Middle frontal gyrus (tissue), 1 donor: Measurements from ENCODE around the gene FAM83E.
"Not testable (repeated sequence)": the region's sequence is repeated elsewhere in the genome, so short reads cannot be mapped to it uniquely, and the experiment has no call there.

ENCODE experiments used
- DNase-seq: peaks from one replicate; pipeline ENCODE4 v3.0.0-alpha.2; 2015; ENCODE audit warnings: low spot score; ENCODE audit errors: extremely low spot score

The FAM83E gene

GRCh38 chr19:48641850-48642249 lies 27.0 kb upstream of the FAM83E start:
- no peak for DNase-seq

- no peak for DNase-seq
Observed at GRCh38 chr19:48639483-48640375, 24.9 kb upstream of the FAM83E start.

- no peak for DNase-seq
Observed at GRCh38 chr19:48638831-48639381, 24.0 kb upstream of the FAM83E start.

GRCh38 chr19:48637948-48638830 lies 23.3 kb upstream of the FAM83E start:
- peak; percentile 61 for DNase-seq

GRCh38 chr19:48637449-48637947 lies 22.6 kb upstream of the FAM83E start:
- peak; percentile 99 for DNase-seq

GRCh38 chr19:48636859-48637448 lies 22.1 kb upstream of the FAM83E start, which contains the start of gene DBP:
Gene DBP (minus strand): TSS chr19:48637379. CDS start chr19:48636994, 385 bp downstream.
- no peak for DNase-seq

- DNase-seq = no peak
Observed at GRCh38 chr19:48635966-48636858, 21.3 kb upstream of the FAM83E start.

- no peak for DNase-seq
Observed at GRCh38 chr19:48635263-48635965, 20.5 kb upstream of the FAM83E start.

GRCh38 chr19:48634424-48635262 lies 19.8 kb upstream of the FAM83E start:
- peak; percentile 87 for DNase-seq

GRCh38 chr19:48634036-48634342 lies 19.1 kb upstream of the FAM83E start:
- no peak for DNase-seq

GRCh38 chr19:48633148-48634035 lies 18.5 kb upstream of the FAM83E start:
- no peak for DNase-seq

- no peak for DNase-seq
Observed at GRCh38 chr19:48632692-48633147, 17.8 kb upstream of the FAM83E start.

- DNase-seq = not testable (repeated sequence)
Observed at GRCh38 chr19:48632286-48632685, 17.4 kb upstream of the FAM83E start.

GRCh38 chr19:48631225-48631624 lies 16.3 kb upstream of the FAM83E start:
- no peak for DNase-seq

- no peak for DNase-seq
Observed at GRCh38 chr19:48630296-48631063, 15.6 kb upstream of the FAM83E start.

GRCh38 chr19:48629599-48630295 lies 14.9 kb upstream of the FAM83E start:
- no peak for DNase-seq
